ENCODE results near the gene FBLN2. TPM values are rescaled to one million over a fixed set of nuclear protein-coding genes. Genes with fewer than 3 reads are reported as not detected.

The FBLN2 gene
- total and polyA plus RNA-seq, 2 of the 13 experiments (the other 11 are each of a cell fraction or from before 2014, with no cell fraction given), result not detected

DNA sequence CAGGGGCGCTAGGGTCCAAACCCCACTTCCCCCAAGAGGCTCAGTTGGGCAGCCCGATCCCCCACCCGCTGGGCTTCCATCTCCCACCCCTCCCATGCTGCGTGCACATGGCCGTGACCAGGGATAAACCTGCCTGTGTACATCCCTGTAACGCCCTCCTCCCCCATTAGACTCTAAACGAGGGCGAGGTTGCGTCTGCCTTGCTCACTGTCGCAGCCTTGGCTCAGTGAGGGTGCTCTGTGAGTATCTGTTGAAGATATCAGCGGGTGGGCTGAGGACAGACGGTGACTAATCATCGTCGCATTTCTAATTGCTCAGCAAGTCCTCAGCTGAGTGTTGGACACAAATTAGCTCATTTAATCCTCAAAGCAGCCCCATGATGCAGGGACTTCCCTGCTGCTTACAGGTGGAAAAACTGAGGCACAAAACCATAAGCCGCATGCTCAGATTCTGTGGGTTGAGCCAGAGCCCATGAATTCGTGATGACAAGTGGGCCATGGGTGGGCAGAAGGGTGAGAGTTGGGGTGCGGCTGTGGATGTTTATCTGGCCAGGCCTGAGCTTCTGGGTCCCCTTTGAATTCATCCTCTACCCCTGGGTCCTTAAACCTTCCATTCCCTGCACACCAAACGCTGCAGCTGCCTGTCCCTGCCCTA lies 26.0 kb downstream of the FBLN2 start:
- Histone ChIP-seq H3K4me2 (ENCODE audit: low read depth, low read length) (no peak overlapping the region), H3K4me1 (ENCODE audit: insufficient read depth, low read length) (no peaks in the 10 kb centered on the region), H3K9me3 (ENCODE audit: low read length) (no peaks in the 10 kb centered on the region), H3K27me3 (ENCODE audit: control insufficient read depth in 1 of 2, insufficient read depth in 2 of 2, low read length in 2 of 2) (peaks cover 6 to 35% of the 10 kb centered on the region in 2 experiments; a peak in 3 of 5 replicates), H4K20me1 (ENCODE audit: insufficient read depth, low read length) (no peaks in the 10 kb centered on the region), H3K27ac (ENCODE audit: extremely low read length, insufficient read depth, low read length) (no peak overlapping the region), H3K36me3 (replicated peaks in 1 of 2; ENCODE audit: control insufficient read depth in 1 of 2, insufficient read depth in 2 of 2, low read length in 2 of 2) (no peaks in the 10 kb centered on the region), H3K9ac (ENCODE audit: insufficient read depth, low read depth, low read length) (no peak overlapping the region), H3K4me3 (replicated peaks in 1 of 3; ENCODE audit: insufficient read depth in 1 of 3, low read depth in 2 of 3, low read length in 3 of 3) (no peak overlapping the region), H2AFZ (ENCODE audit: low read length) (no peak overlapping the region), H3K79me2 (ENCODE audit: insufficient read depth, low read length) (no peaks in the 10 kb centered on the region)
- no TSS peak for BruUV-seq (replicated peaks)
- in situ Hi-C loops (cut with HindIII; ENCODE audit: extremely low pct_ligation_motif_present, low pct_unique_long_range_greater_than_20kb), result no loop called here
- no peak for DNase-seq (ENCODE audit: low spot score)
- no peak for ATAC-seq
- ChIA-PET POLR2A (no interaction called here), CTCF (ENCODE audit: low intra/inter-chr PET ratio, low total read pairs) (no interaction called here)
- WGBS (ENCODE audit: low lambda C conversion rate), result 53% methylated on average over 7 of the region's 18 CpGs
- intact Hi-C loops (cut with micrococcal nuclease; ENCODE audit: unreplicated experiment), result no loop called here
- no peak for FAIRE-seq
- TF ChIP-seq ZNF335 (CRISPR knock-in tag; IDR thresholded peaks at IDR 0.05) (no peak), ZNF562 (CRISPR knock-in tag; IDR thresholded peaks at IDR 0.05; ENCODE audit: borderline replicate concordance) (no peak), ZNF557 (CRISPR knock-in tag; IDR thresholded peaks at IDR 0.05) (no peak), ZSCAN12 (CRISPR knock-in tag; IDR thresholded peaks at IDR 0.05) (no peak), ZNF713 (CRISPR knock-in tag; IDR thresholded peaks at IDR 0.05) (no peak)
- TF ChIP-seq, protein P1, sequence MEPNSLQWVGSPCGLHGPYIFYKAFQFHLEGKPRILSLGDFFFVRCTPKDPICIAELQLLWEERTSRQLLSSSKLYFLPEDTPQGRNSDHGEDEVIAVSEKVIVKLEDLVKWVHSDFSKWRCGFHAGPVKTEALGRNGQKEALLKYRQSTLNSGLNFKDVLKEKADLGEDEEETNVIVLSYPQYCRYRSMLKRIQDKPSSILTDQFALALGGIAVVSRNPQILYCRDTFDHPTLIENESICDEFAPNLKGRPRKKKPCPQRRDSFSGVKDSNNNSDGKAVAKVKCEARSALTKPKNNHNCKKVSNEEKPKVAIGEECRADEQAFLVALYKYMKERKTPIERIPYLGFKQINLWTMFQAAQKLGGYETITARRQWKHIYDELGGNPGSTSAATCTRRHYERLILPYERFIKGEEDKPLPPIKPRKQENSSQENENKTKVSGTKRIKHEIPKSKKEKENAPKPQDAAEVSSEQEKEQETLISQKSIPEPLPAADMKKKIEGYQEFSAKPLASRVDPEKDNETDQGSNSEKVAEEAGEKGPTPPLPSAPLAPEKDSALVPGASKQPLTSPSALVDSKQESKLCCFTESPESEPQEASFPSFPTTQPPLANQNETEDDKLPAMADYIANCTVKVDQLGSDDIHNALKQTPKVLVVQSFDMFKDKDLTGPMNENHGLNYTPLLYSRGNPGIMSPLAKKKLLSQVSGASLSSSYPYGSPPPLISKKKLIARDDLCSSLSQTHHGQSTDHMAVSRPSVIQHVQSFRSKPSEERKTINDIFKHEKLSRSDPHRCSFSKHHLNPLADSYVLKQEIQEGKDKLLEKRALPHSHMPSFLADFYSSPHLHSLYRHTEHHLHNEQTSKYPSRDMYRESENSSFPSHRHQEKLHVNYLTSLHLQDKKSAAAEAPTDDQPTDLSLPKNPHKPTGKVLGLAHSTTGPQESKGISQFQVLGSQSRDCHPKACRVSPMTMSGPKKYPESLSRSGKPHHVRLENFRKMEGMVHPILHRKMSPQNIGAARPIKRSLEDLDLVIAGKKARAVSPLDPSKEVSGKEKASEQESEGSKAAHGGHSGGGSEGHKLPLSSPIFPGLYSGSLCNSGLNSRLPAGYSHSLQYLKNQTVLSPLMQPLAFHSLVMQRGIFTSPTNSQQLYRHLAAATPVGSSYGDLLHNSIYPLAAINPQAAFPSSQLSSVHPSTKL (CRISPR knock-in tag; IDR thresholded peaks at IDR 0.05), result no peak
- TF ChIP-seq, protein P2, sequence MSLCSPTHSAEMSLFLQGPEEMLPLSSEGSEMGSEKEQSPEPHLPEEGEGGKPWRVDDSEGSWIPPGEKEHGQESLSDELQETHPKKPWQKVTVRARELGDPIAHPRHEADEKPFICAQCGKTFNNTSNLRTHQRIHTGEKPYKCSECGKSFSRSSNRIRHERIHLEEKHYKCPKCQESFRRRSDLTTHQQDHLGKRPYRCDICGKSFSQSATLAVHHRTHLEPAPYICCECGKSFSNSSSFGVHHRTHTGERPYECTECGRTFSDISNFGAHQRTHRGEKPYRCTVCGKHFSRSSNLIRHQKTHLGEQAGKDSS (CRISPR knock-in tag; IDR thresholded peaks at IDR 0.05; ENCODE audit: borderline replicate concordance, low read depth), result no peak

Measured in HepG2 (cell line).